NCI-H2029 (cell line): Measurements from ENCODE around the gene ADAMTS3.
A peak's percentile ranks its signal among the peaks of the same experiment; 100 is the strongest.

ENCODE experiments used
- DNase-seq: peaks from one replicate; lab custom pipeline; 2025; lab: John Stamatoyannopoulos, UW

Gene ADAMTS3

GRCh38 chr4:72286910-72287309, 282.1 kb downstream of the ADAMTS3 start:
- DNase-seq: no peak

- DNase-seq: peak; percentile 1
Observed at GRCh38 chr4:72286185-72286584, 282.8 kb downstream of the ADAMTS3 start.

- DNase-seq: no peak
Observed at GRCh38 chr4:72283357-72283756, 285.7 kb downstream of the ADAMTS3 start.

- DNase-seq: no peak
Observed at GRCh38 chr4:72280252-72280651, 288.8 kb downstream of the ADAMTS3 start.

- no peak for DNase-seq
Observed at GRCh38 chr4:72275381-72275780, 293.6 kb downstream of the ADAMTS3 start.

- no peak for DNase-seq
Observed at GRCh38 chr4:72274251-72274650, 294.8 kb downstream of the ADAMTS3 start.

- DNase-seq: no peak
Observed at GRCh38 chr4:72255269-72255668, 313.8 kb downstream of the ADAMTS3 start.

GRCh38 chr4:72243641-72244040, 325.4 kb downstream of the ADAMTS3 start:
- DNase-seq: no peak

GRCh38 chr4:72239487-72240116, 329.4 kb downstream of the ADAMTS3 start:
- DNase-seq: no peak
